Aorta (tissue), 5 donors: ENCODE data around the gene TMTC2. TPM values are rescaled to one million over a fixed set of nuclear protein-coding genes. Genes with fewer than 3 reads are reported as not detected.

Experiments
- ATAC-seq: fragments of 200-7000 bp; cut with Tn5 transposase; one replicate; pipeline ENCODE4 v1.9.1; 2022; ENCODE audit warnings: moderate library complexity; ENCODE audit not compliant: low FRiP score
- DNase-seq, 2 donors: peaks; one replicate each; pipeline ENCODE4 v3.0.0-alpha.2; 2020
- H3K27ac ChIP-seq, 2 donors: one replicate each; pipeline ENCODE4 v1.5.1; 2013; ENCODE audit warnings: low read length in 2 of 2, mild to moderate bottlenecking in 2 of 2, moderate library complexity in 2 of 2, control low read depth in 1 of 2, inconsistent platforms in 1 of 2, low read depth in 1 of 2
- H3K27me3 ChIP-seq, 2 donors: one replicate each; pipeline ENCODE4 v1.6.1; 2013; ENCODE audit warnings: control low read depth in 1 of 2, low read length in 1 of 2, mild to moderate bottlenecking in 1 of 2, moderate library complexity in 1 of 2; ENCODE audit not compliant: insufficient read depth in 2 of 2, control insufficient read depth in 1 of 2
- H3K36me3 ChIP-seq, 2 donors: one replicate each; pipeline ENCODE4 v1.6.1; 2013; ENCODE audit warnings: control low read depth in 1 of 2, low read length in 1 of 2, mild to moderate bottlenecking in 1 of 2; ENCODE audit not compliant: insufficient read depth in 2 of 2, control insufficient read depth in 1 of 2
- H3K4me1 ChIP-seq, 2 donors: one replicate each; pipeline ENCODE4 v1.6.1; 2013; ENCODE audit warnings: low read length in 2 of 2, control low read depth in 1 of 2, mild to moderate bottlenecking in 1 of 2, moderate library complexity in 1 of 2; ENCODE audit not compliant: insufficient read depth in 2 of 2, control insufficient read depth in 1 of 2
- H3K4me3 ChIP-seq, 2 donors: one replicate each; pipeline ENCODE4 v1.5.1; 2013; ENCODE audit warnings: low read length in 2 of 2, control low read depth in 1 of 2, mild to moderate bottlenecking in 1 of 2
- H3K9me3 ChIP-seq: one replicate; pipeline ENCODE4 v1.6.1; 2013; ENCODE audit warnings: mild to moderate bottlenecking, low read length; ENCODE audit not compliant: control insufficient read depth
- WGBS, 2 donors: extraction: QIAGEN DNeasy Blood & Tissue Kit; methylation state at CpG; one replicate each; pipeline ENCODE4 v1.1.7; 2013; 5-methylcytosine and 5-hydroxymethylcytosine counted together
- intact Hi-C, 2 donors: fragments of 100-400 bp; cut with DNase I; formaldehyde crosslinking; loops; one replicate each; pipeline versions ENCODE4 v1.14.2 to v1.15.0; 2022
- polyA plus RNA-seq, 2 donors: library from polyadenylated mRNA; stranded (reverse); fragments of 200-250 nt; gene quantifications; one replicate each; pipeline ENCODE4 v1.2.3, GENCODE V29; 2013
- total RNA-seq, 2 donors: library from RNA; stranded (reverse); fragmentation: NEBNext Ultra II Directional; extraction: Animal tissue kit (Norgen Biotek cat#: 25700); gene quantifications; one replicate each; pipeline ENCODE4 v1.2.1, GENCODE V29; 2021
- donor health status: healthy with polysubstance abuse.
- donor health status: Bipolar disorder and iron deficiency.
- donor health status: DM: no; HTN: no; CAD: no.
- donor health status: DM: no; HTN: no; CAD: no.
- donor health status: DM: yes; HTN: yes; CAD: no.

TMTC2 gene
- total and polyA plus RNA-seq, 4 donors, result 0.50 to 10.9 (median 3.7) TPM

DNA sequence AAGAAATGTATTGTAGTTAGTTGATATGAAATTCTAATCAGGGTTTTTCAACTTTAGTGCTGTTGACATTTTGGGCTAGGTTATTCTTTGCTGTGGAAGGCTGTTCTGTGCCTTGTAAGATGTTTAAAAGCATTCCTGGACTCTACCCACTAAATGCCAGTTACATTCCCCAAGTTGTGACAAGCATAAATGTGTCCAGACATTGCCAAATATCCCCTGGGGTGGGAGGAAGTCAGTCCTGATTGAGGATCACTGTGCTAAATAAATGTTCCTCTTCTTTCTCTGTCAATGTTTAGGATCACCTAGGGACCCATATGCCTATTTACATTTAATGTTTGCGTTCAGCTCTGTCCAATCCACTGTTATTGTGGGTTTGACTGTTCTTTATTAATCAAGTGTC is 268.3 kb downstream of the TMTC2 start:
- H3K9me3 ChIP-seq, result no peaks in the 10 kb centered on the region
- no peaks in the 10 kb centered on the region for H3K27me3 ChIP-seq
- ATAC-seq (no peak), DNase-seq (no peak)
- H3K36me3 ChIP-seq, result no peaks in the 10 kb centered on the region
- H3K27ac ChIP-seq, result no peak overlapping the region
- no peaks in the 10 kb centered on the region for H3K4me1 ChIP-seq
- intact Hi-C loops, result no loop called here
- H3K4me3 ChIP-seq, result no peak overlapping the region
- 89 to 94% methylated on average over 1 of the region's 1 CpG for WGBS, 2 donors

DNA sequence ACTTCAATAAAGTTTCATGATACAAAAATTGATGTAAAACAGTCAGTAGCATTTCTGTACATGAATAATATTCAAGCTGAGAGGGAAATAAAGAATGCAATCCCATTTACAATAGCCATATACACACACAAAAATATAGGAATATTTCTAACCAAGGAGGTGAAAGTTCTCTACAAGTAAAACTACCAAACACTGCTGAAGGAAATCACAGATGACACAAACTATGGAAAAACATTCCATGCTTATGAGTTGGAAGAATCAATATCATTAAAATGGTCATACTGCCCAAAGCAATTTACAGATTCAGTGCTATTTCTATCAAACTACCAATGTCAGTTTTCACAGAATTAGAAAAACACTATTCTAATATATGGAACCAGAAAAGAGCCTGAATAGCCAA is 272.3 kb downstream of the TMTC2 start:
- intact Hi-C loops, result no loop called here
- H3K9me3 ChIP-seq, result no peaks in the 10 kb centered on the region
- H3K4me1 ChIP-seq, result no peaks in the 10 kb centered on the region
- DNase-seq, result no peak
- no peaks in the 10 kb centered on the region for H3K36me3 ChIP-seq
- no peak for ATAC-seq
- no peaks in the 10 kb centered on the region for H3K27me3 ChIP-seq
- H3K4me3 ChIP-seq, result no peak overlapping the region
- no peak overlapping the region for H3K27ac ChIP-seq

DNA sequence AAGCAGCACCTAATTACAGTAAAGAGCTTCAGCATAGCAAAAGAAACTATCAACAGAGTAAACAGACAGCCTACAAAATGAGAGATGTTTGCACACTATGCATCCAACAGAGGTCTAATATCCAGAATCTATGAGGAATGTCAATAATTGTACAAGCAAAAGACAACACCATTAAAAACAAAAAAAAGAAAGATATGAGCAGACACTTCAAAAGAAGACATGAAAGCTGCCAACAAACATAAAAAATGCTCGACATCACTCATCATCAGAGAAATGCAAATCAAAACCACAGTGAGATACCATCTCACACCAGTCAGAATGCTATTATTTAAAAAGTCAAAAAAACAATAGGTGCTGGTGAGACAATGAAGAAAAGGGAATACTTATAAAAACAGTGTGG is 273.1 kb downstream of the TMTC2 start:
- ATAC-seq, result no peak
- WGBS, 2 donors, result 93 to 96% methylated on average over 1 of the region's 1 CpG
- intact Hi-C loops, result no loop called here

DNA sequence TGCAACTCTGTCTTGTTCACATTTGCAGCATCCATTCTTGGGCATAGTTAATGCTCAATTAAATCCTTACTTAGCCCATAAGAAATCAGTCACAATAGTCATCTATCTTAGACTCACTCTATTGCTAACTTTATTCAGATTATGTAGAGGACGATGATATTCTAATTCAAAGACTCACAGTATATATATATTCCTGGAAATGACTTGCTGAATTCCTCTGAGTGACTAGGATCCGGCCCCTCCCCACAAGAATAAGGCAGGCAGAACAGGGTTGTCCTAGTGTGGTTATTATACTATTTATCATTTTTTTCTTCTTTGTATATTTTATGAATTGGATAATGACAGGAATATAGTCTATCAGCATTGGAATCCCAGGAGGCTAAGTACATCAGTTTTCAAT is 275.1 kb downstream of the TMTC2 start:
- ATAC-seq (no peak), DNase-seq (no peak)
- Histone ChIP-seq H3K4me1 (no peaks in the 10 kb centered on the region), H3K27me3 (no peaks in the 10 kb centered on the region), H3K4me3 (no peak overlapping the region), H3K27ac (no peak overlapping the region), H3K36me3 (no peaks in the 10 kb centered on the region), H3K9me3 (no peaks in the 10 kb centered on the region)
- WGBS, 2 donors, result 91 to 96% methylated on average over 2 of the region's 2 CpGs
- intact Hi-C loops, result no loop called here

More for the DNA sequence above, 273.1 kb downstream of the TMTC2 start:
- no peaks in the 10 kb centered on the region for H3K4me1 ChIP-seq
- no peaks in the 10 kb centered on the region for H3K27me3 ChIP-seq
- no peak overlapping the region for H3K27ac ChIP-seq
- H3K36me3 ChIP-seq, result no peaks in the 10 kb centered on the region
- no peaks in the 10 kb centered on the region for H3K9me3 ChIP-seq
- DNase-seq, result no peak
- no peak overlapping the region for H3K4me3 ChIP-seq

DNA sequence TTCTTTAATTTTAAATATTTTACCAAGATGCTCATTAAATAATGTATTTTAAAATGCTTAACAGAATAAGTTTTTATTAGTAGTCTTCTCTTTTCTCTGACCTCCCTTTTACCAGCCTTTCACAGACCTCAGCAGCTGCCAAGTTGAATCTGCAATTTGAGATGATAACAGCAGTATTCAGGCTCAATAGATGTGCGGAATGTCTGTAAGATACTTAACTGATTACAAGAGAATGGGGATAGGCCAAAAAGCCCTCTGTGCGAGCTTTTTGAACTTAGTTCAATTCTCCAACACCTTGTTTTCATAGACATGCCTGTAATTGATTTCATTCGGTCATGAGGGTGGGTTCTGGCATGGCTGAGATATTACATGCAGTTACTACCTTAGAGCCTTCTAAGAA is 277.2 kb downstream of the TMTC2 start:
- H3K36me3 ChIP-seq, result no peaks in the 10 kb centered on the region
- H3K4me3 ChIP-seq, result no peak overlapping the region
- DNase-seq (no peak), ATAC-seq (no peak)
- no peaks in the 10 kb centered on the region for H3K27me3 ChIP-seq
- no peak overlapping the region for H3K27ac ChIP-seq
- H3K9me3 ChIP-seq, result no peaks in the 10 kb centered on the region
- 78 to 80% methylated on average over 3 of the region's 3 CpGs for WGBS, 2 donors
- intact Hi-C loops, result no loop called here
- no peaks in the 10 kb centered on the region for H3K4me1 ChIP-seq

DNA sequence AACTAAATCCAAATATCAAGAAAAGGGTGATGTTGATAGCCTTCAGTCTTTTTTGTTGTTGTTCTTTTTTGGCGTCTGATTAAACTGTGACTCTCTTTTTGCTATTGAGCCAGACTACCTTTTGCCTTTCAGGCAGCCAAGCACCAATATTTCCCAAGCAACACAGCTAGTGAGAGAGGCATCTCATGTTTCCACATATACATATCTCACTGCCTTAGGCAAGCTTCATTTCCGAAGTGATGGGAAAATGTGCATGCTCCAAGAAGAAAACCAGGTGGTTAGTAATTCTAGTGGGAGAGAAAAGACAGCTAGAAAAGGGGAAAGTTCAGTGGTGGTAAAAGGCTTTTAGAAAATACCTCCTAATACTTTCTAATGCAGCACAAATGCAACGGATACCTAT is 277.7 kb downstream of the TMTC2 start:
- ATAC-seq, result no peak
- no peaks in the 10 kb centered on the region for H3K36me3 ChIP-seq
- no peak for DNase-seq
- no peak overlapping the region for H3K4me3 ChIP-seq
- H3K9me3 ChIP-seq, result no peaks in the 10 kb centered on the region
- 68 to 70% methylated on average over 3 of the region's 3 CpGs for WGBS, 2 donors
- intact Hi-C loops, result no loop called here
- no peak overlapping the region for H3K27ac ChIP-seq
- no peaks in the 10 kb centered on the region for H3K4me1 ChIP-seq
- no peaks in the 10 kb centered on the region for H3K27me3 ChIP-seq

DNA sequence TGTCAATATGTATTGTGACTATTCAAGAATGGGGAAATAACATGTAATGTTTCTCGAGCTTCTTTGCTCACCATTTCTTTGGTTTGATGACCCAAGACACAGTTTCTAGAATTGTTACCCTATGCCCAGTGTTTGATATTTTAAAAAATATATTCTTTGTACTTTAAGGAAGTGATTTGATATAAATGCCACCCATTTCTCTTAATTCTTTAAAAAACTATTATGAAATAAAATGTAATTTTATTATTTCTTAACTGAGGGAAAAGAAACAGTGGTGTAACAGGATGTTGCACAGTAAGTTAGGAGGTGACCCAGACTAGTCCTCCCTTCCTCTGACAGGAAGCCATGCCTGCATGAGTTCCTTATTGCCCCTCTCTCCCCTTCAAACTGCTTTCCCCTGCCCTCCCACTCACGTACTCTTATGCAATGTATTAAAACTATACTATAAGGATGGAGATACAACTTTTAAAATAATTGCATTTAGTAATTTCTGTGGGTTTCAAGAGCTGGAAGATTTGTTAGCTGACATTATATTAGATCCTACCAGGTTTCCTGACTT is 279.4 kb downstream of the TMTC2 start:
- no peak for ATAC-seq
- Histone ChIP-seq H3K9me3 (no peaks in the 10 kb centered on the region), H3K4me3 (no peak overlapping the region), H3K27ac (no peak overlapping the region), H3K4me1 (no peaks in the 10 kb centered on the region), H3K27me3 (no peaks in the 10 kb centered on the region), H3K36me3 (no peaks in the 10 kb centered on the region)
- no peak for DNase-seq
- intact Hi-C loops, result no loop called here
- 91 to 96% methylated on average over 2 of the region's 2 CpGs for WGBS, 2 donors

DNA sequence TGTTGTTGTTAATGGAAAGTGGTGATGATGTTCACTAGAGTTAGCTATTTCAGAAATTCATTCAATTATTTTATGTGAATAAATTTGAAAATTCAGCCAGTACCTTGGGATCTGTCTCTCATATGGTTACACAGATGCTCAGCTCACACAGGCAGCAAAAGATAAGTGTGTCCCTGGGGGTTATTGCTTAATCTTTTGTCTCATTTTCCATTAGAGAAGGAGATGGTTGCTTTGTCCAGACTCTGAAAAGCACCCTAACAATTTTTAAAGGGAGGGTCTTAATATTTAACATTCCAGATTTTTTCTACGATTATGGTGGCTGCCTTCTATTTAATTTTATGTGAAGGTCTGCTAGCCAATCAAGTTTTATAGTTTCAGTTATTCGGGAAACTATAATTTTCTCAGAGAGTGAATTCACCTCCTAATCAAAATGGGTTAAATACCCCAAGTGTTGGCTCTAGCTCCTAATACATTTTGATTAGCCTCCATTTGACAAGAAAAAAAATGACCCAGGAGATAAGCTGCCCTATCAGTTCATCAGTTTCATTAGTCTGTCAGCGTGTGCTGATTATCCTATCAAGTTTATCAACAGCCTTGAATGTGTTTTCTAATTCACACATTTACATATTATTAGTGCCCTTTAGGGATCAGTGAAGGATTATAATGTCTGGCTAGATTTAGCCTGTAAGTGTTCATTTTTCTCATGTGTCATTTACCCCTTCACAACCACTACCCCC is 282.1 kb downstream of the TMTC2 start:
- intact Hi-C loops, result no loop called here
- ATAC-seq, result no peak
- no peak overlapping the region for H3K27ac ChIP-seq
- 88 to 91% methylated on average over 3 of the region's 3 CpGs for WGBS, 2 donors
- H3K4me3 ChIP-seq, result no peak overlapping the region
- H3K4me1 ChIP-seq, result no peaks in the 10 kb centered on the region
- DNase-seq, result no peak
- H3K27me3 ChIP-seq, result no peaks in the 10 kb centered on the region
- H3K36me3 ChIP-seq, result no peaks in the 10 kb centered on the region
- H3K9me3 ChIP-seq, result no peaks in the 10 kb centered on the region

DNA sequence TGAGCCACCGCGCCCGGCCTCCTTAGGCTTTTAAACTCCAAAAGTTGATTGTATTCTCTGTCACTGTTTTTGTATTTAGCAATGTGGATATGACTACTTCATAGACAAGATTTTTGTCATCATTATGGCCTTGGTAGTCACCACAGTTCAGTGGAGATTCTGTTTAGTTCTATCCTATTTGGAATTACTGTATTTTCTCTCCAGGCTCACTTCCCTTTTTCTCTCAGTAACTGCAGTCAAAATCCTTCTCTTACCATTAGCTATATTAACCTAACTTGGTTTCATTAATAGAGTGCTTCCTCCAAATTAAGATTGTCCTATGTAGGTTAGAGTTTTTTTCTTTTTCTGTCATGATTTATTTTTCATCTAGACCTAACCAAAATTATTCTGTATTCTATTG is 283.9 kb downstream of the TMTC2 start:
- WGBS, 2 donors, result 98 to 99% methylated on average over 3 of the region's 3 CpGs
- intact Hi-C loops, result no loop called here
- Histone ChIP-seq H3K36me3 (no peaks in the 10 kb centered on the region), H3K9me3 (no peaks in the 10 kb centered on the region), H3K27me3 (no peaks in the 10 kb centered on the region), H3K27ac (no peak overlapping the region), H3K4me1 (no peaks in the 10 kb centered on the region), H3K4me3 (no peak overlapping the region)
- DNase-seq (no peak), ATAC-seq (no peak)
